Measurements from ENCODE around the gene JAK2. TPM values are rescaled to one million over a fixed set of nuclear protein-coding genes. Genes with fewer than 3 reads are reported as not detected.

Gene JAK2
- polyA plus RNA-seq, 1 of the 3 experiments (the other 2 are of a cell fraction), result 1.3 TPM

DNA sequence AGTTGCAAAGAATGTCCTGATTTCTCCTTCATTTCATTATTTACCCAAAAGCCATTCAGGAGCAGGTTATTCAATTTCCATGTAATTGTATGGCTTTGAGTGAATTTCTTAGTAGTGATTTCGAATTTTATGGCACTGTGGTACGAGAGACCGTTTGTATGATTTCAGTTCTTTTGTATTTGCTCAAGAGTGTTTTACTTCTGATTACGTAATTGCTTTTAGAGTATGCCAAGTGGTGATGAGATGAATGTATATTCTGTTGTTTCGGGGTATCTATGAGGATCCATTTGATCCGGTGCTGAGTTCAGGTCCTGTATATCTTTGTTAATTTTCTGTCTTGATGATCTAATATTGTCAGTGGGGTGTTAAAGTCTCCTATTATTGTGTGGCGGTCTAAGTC lies 159.1 kb downstream of the JAK2 start (continued):
- no peak for TF ChIP-seq RFX5 (IDR thresholded peaks at IDR 0.05; ENCODE audit: low read length)

DNA sequence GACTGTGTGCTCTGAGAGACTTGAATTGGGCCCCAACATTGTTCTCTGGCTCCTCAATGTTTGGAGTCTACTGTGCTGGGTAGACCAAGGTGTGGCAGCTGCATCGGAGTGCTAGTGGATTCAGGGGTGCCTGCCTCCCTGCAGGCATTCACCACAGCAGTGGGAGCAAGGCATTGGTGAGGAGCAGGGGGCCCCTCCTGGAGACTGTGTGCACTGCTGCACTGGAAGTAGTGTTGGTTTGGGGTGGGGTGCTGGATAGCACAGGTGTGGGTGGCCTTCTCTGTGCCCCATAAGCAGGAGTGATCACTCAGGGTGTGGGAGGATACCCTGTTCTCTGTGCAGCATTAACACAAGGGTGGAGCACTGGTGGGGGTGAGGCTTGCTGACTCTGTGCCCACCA lies 161.2 kb downstream of the JAK2 start:
- Histone ChIP-seq H3K27ac (ENCODE audit: low read depth in 2 of 2, low read length in 1 of 2) (no peak overlapping the region), H3K4me1 (ENCODE audit: control insufficient read depth in 1 of 2, insufficient read depth in 2 of 2, low read depth in 1 of 2, low read length in 1 of 2) (no peaks in the 10 kb centered on the region), H3K4me3 (ENCODE audit: low read depth in 2 of 2, low read length in 1 of 2) (no peak overlapping the region), H3K9me3 (no peaks in the 10 kb centered on the region), H3K4me2 (no peak overlapping the region), H3K79me2 (ENCODE audit: insufficient read depth) (no peaks in the 10 kb centered on the region), H3K36me3 (replicated peaks in 1 of 2; ENCODE audit: control insufficient read depth in 1 of 2, insufficient read depth in 2 of 2, low read length in 1 of 2) (peaks cover 0 to 8% of the 10 kb centered on the region in 2 experiments), H2AFZ (ENCODE audit: low read depth) (no peak overlapping the region), H3F3A (replicated peaks; ENCODE audit: insufficient read depth) (no peaks in the 10 kb centered on the region), H4K20me1 (ENCODE audit: insufficient read depth) (no peaks in the 10 kb centered on the region), H3K9me2 (no peaks in the 10 kb centered on the region), H3K9ac (no peak overlapping the region), H3K27me3 (ENCODE audit: insufficient read depth) (no peaks in the 10 kb centered on the region)
- WGBS (ENCODE audit: low lambda C conversion rate), result no CpG with 5 or more reads among the region's 1 CpG
- ChIA-PET POLR2A (no interaction called here), CTCF (interaction anchor here (1.2 to 1.5 kb wide), 2 partner anchors 17 to 454 kb away, joined by 3 to 4 read pairs; no protein-coding TSS in a partner anchor)
- no peak for TF ChIP-seq RFX5 (IDR thresholded peaks at IDR 0.05; ENCODE audit: low read length)
- TF ChIP-seq SMC3 (IDR thresholded peaks at IDR 0.05; ENCODE audit: low read depth, low read length), result no peak
- TF ChIP-seq FOXJ3 (CRISPR knock-in tag; IDR thresholded peaks at IDR 0.05), result no peak
- TF ChIP-seq MXI1 (IDR thresholded peaks at IDR 0.05; ENCODE audit: low read depth, low read length), result no peak
- no peak for TF ChIP-seq RAD21 (IDR thresholded peaks at IDR 0.05; ENCODE audit: low read length)
- DNase-seq, result no peak

Other genes starting within 250 kb of the JAK2 start
- gene AK3, start 244.1 kb upstream of the JAK2 start, polyA plus RNA-seq (2012; rRNA removed), result 20.6 and 30.8 TPM in 2 replicates
- 18.4 and 18.6 TPM in 2 replicates for gene RCL1, start 192.3 kb upstream of the JAK2 start, polyA plus RNA-seq (2012; rRNA removed)
- not detected in 2 replicates for gene INSL6, start 200.4 kb downstream of the JAK2 start, polyA plus RNA-seq (2012; rRNA removed)
- not detected in 2 replicates for gene INSL4, start 246.1 kb downstream of the JAK2 start, polyA plus RNA-seq (2012; rRNA removed)